ENCODE measurements around the gene PI3.

Gene PI3

DNA sequence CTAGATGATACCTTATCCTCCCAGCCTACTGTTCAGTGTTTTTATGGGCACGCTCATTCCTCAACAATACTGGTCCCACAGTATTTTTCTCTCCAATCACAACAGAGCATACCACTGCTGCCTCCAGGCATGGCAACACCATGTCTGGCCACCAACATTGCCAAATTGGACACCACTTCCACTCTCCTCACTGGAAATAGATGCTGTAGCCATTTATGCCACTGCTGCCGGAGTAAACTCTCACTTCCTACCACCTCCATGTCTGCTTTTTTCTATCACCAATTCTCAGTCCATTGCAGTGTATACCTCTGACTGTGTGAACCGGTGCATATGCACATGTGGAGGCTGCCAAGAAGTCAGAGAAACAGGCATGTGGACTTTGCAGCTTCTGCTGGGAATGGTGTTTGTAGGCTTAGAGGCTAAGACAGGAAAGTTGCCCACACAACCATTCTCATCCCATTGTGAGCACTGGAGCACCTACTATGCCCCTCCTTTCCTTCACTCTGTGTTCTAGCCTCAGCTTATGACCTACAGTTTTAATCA, 14.4 kb downstream of the PI3 start:
- DNase-seq: no peak

- no peak for DNase-seq
Measured at GRCh38 chr20:45189861-45190260, 15.2 kb downstream of the PI3 start.

DNA sequence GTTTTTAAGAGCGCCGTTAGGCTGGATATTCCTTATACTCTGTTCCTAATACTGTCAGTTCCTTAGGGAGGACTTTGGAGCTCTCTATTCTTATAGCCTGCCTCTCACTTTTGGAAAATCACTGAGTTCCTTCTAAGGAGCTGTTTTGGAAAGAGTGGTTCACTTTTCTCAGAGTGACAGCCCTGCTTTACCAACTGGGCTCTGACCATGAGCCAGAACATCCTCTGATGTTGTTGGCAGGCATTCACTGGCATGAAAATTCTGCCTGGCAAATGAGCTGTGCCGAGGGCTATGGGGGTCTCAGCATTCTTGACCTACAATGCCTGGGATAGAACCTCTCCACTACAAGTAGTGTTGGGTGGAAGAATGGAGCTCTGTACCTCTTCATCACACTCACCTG, 17.2 kb downstream of the PI3 start:
- DNase-seq: no peak

GRCh38 chr20:45193331-45193730, 18.6 kb downstream of the PI3 start:
- DNase-seq: no peak

DNA sequence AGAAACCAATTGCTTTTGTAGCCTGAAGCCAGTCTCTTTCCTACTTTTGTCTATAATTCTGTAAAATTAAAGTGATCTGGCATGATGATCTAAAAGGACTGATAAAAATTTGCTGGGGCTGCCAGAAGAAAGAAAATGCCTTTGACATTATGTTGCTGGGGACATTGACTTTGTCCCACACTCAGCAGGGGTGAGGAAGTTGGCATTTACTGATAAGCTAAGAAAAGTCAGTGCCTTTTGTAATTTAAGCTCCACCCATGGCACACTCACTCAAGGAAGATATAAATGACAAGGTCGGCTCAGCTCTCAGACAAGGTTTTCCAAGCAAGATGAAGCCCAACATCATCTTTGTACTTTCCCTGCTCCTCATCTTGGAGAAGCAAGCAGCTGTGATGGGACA, 32.0 kb downstream of the PI3 start, which contains the start of gene SEMG1:
Gene SEMG1 (plus strand): TSS at position 309 of the 400 bp plus-strand sequence. CDS start 21 bp downstream, at position 330.
- no peak for DNase-seq

GRCh38 chr20:45209924-45210323, 35.2 kb downstream of the PI3 start:
- DNase-seq: no peak

DNA sequence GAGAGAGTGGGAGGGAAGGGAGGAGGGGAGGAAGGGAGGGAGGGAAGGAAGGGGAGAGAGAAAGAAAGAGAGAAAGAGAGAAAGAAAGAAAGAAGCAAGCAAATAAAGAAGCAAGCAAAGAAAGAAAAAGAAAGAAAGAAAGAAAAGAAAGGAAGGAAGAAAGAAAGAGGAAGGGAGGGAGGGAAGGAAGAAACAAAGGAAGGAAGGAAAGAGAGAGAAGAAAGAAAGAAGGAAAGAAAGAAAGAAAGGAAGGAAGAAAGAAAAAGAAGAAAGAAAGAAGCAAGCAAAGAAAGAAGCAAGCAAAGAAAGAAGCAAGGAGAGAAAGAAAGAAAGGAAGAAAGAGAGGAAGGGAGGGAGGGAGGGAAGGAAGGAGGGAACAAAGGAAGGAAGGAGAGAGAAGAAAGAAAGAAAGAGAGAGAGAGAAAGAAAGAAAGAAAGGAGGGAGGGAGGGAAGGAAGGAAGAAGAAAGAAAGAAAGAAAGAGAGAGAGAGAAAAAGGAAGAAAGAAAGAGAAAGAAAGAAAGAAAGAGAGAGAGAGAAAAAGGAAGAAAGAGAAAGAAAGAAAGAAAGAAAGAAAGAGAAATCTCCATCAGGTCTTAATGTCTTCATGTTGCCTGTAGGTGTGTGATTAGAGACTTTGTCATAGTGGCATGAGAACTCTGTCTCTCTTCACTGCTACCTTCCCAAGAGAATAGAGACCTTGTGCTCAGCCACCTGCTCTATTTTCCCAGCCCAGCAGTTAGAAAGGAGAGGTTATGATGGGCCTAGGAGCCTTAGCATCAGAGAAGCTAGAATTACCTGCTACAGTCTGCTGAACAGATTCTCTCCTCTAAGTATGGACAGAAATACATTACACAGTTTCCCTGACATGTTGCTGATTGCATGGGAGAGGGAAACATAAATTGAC, 37.1 kb downstream of the PI3 start:
- no peak for DNase-seq

DNA sequence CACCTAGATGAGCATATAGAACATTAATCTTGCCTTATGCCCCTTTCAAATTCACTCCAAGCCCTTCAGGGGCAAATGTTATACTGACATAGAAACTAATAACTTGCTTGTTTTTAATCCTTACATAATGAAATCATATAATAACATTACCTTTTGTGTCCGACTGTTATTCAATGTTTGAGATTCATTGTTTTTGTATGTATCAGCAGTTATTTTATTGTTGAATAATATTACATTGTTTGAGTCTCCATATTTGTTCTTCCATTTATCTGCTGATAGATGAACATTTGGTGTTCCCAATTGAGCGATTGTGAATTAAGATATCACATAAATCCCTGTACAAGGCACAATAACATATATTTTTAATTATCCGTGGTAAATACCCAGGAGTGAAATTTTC, 38.1 kb downstream of the PI3 start:
- no peak for DNase-seq

GRCh38 chr20:45218124-45218523, 43.4 kb downstream of the PI3 start:
- no peak for DNase-seq

- DNase-seq: no peak
Measured at GRCh38 chr20:45218636-45219035, 43.9 kb downstream of the PI3 start.

GRCh38 chr20:45221076-45221475, 46.4 kb downstream of the PI3 start, which contains the start of gene SEMG2:
Gene SEMG2 (plus strand): TSS chr20:45221373. CDS start chr20:45221390, 17 bp downstream.
- DNase-seq: no peak

- DNase-seq: no peak
Measured at GRCh38 chr20:45223136-45223535, 48.4 kb downstream of the PI3 start.
